Measurements from ENCODE around the gene ZMIZ2. TPM values are rescaled to one million over a fixed set of nuclear protein-coding genes. Genes with fewer than 3 reads are reported as not detected.
"Not testable (repeated sequence)": the region's sequence is repeated elsewhere in the genome, so short reads cannot be mapped to it uniquely, and the experiment has no call there.

The ZMIZ2 gene
- polyA plus RNA-seq, 3 donors: 40.7 to 46.0 (median 43.7) TPM

DNA sequence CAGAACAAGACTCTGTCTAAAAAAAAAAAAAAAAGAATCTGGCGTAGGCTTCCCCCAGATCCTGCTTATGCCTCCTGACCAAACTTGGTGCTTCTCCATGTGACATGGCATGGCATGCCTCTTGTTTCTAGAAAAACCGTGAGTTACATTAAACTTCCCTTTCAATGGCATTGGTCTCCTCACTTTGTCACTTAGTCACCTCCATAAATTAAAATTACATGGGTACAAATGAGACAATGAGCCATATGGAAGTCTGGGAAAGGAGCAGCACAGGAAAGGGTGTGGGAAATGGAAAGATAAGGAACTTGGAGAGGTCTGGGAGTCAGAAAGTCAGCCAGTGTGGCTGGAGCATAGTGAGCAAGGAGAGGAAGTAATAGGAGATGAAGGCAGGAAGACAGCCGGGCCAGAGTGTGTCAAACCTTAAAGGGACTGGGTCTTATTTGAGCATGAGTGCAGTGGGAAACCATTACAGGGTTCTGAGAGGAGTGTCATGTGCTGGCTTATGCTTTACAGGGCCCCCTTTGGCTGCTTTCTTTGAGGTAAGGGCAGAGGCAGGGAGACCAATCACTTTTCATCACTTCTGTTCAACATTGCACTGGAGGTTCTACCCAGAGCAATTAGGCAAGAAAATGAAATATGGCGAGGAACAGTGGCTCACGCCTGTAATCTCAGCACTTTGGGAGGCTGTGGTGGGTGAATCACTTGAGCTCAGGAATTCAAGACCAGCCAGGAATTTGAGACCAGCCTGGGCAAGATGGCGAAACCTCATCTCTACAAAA is 21.3 kb upstream of the ZMIZ2 start:
- DNase-seq (ENCODE audit: low read depth in 3 of 3, low spot score in 2 of 3): no peak

DNA sequence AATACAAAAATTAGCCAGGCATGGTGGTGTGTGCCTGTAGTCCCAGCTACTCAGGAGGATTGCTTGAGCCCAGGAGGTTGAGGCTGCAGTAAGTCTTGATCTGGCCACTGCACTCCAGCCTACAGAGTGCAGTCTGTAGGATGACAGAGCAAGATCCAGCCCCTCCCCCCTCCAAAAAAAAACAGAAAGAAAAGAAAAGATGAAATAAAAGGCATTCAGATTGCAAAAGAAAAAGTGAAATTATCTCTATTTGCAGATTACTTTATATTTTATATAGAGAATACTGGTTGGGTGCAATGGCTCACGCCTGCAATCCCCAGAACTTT is 20.7 kb upstream of the ZMIZ2 start:
- no peak for DNase-seq (ENCODE audit: low read depth in 3 of 3, low spot score in 2 of 3)

DNA sequence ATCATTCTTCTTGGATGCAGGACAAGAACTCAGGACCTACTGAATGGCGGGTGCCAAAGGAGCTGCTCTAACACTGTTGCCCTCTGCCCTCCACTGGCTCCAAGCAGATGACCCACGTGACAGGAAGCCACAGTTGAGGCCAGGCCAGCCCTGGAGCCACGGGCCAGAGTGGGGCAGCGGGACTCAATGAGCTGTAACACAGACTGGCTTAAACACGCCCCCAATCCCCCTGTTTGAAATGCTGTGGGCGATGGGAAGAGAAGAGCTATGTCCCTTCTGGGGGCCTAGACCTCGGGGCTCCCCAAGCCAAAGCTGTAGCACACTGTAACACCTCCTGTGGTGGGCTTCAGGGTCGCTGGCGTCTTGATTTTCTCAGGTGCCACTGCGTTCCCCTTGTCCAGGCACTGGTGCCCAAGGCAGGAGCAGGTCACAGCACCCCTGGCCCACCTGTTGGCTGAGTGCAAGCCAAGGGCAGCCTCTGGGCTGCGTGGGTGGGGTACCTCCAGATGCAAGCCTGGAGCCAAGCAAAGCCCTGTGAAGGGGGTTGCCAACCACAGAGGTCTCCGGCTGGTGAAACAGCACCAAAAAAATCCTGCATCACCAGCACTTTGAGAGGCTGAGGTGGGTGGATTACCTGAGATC is 18.6 kb upstream of the ZMIZ2 start:
- DNase-seq (ENCODE audit: low read depth in 3 of 3, low spot score in 2 of 3): no peak

GRCh38 chr7:44732971-44733370 is 15.7 kb upstream of the ZMIZ2 start:
- not testable (repeated sequence) for DNase-seq (ENCODE audit: low read depth in 3 of 3, low spot score in 2 of 3)

DNA sequence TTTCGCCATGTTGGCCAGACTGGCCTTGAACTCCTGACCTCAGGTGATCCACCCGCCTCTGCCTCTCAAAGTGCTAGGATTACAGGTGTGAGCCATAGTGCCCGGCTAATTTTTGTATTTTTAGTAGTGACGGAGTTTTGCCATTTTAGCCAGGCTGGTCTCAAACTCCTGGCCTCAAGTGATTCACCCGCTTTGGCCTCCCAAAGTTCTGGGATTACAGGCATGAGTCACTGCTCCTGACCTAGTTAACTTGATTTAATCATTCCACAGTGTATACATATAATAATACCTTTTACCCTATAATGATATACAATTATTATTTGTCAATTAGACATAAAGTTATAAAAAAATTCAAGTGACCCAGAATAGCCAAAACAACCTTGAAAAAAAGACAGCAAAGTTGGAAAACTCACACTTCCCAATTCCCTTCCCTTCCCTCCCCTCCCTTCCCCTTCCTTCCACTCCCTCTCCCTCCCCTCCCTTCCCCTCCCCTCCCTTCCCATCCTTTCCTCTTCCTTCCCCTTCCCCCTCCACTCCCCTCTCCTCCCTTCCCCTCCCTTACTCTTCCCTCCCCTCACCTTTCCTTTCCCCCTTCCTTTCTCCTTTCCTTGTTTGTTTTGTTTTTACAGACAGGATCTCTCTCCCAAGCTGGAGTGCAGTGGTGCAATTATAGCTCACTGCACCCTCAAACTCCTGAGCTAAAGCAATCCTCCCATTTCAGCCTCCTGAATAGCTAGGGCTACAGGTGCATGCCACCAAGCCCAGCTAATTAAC is 14.8 kb upstream of the ZMIZ2 start:
- no peak for DNase-seq (ENCODE audit: low read depth in 3 of 3, low spot score in 2 of 3)

DNA sequence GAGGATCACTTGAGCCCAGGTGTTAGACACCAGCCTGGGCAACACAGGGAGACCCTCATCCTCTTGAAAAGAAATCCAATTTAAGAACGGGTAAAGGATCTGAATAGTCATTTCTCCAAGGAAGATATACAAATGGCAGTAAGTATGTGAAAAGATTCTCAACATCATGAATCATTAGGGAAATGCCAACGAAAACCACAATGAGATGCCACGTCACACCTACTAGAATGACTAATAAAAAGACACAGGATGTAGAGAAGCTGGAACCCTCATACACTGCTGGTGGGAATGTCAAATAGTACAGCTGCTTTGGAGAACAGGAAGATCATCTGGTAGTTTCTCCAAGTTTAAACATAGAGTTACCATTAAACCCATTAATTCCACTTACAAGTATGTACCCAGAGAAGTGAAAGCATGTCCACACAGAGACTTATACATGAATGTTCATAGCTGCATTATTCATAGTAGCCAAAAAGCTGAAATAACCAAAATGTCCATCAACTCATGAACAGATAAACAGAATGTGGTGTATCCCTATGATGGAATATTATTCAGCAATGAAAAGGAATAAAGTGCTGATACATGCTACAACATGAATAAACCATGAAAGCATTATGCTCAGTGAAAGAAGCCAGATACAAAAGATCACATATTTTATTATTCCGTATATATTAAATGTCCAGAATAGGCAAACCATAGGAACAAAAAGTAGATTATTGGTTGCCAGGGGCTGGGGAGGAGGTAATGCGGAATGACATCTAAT is 13.1 kb upstream of the ZMIZ2 start:
- no peak for DNase-seq (ENCODE audit: low read depth in 3 of 3, low spot score in 2 of 3)

GRCh38 chr7:44736896-44737295 is 11.8 kb upstream of the ZMIZ2 start:
- no peak for DNase-seq (ENCODE audit: low read depth in 3 of 3, low spot score in 2 of 3)

DNA sequence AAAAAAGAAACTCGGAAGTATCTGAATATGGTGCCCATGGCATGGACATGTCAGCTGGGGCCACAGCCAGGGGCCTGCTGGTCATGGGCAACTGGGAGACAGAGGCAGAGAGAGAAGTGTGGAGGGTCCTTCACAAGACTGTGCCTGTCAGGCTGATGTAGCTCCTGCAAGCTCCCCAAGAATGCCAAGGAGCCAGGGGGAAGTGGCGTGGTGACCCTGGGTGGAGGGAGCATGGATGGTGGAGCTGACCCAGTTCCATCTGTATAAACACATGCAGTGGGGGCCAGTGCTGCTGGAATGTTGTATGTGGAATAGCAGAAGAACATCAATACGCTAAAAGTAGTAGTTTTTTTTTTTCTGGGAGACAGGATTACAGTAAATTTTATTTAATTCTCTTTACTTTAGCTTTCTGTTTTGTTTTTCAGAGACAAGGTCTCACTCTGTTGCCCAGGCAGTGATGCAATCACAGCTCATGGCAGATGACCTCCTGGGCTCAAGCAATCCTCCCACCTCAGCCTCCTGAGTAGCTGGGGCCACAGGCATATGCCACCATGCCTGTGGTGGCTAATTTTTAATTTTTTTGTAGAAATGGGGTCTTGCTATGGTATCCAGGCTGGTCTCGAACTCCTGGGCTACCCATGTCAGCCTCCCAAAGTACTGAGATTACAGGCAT is 10.5 kb upstream of the ZMIZ2 start:
- no peak for DNase-seq (ENCODE audit: low read depth in 3 of 3, low spot score in 2 of 3)

DNA sequence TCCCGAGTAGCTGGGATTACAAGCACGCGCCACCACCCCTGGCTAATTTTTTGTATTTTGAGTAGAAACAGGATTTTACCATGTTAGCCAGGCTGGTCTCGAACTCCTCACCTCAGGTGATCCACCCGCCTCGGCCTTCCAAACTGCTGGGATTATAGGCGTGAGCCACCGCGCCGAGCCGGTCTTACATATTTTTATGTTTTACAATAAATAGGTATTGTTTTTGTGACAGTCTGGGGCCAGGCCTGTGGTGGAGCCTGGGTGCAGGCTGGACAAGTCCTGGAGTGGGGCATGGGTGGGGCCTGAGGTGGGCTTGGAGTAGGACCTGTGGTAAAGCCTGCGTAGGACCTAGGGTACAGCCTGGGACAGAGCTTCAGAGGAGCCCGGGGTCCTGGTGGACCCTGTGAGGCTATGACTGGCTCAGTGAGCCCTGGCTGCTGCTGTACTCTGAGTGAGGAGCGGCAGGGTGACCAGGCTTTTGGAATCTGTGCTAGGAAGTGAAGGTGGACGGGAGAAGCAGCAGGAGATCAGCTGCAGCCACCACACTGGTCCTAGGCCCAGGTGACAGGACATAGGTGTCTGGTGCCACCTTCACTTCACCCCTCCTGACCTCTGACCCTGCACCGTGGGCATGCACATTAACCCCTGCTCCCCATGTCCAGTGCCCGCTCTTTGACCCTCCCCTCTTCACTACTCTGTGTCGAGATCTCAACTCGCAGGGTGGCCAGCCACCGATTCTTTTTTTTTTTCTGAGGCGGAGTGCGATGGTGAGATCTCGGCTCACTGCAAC is 9.6 kb upstream of the ZMIZ2 start:
- no peak for DNase-seq (ENCODE audit: low read depth in 3 of 3, low spot score in 2 of 3)

- no peak for DNase-seq (ENCODE audit: low read depth in 3 of 3, low spot score in 2 of 3)
Observed at GRCh38 chr7:44740055-44740454, 8.6 kb upstream of the ZMIZ2 start.

- no peak for DNase-seq (ENCODE audit: low read depth in 3 of 3, low spot score in 2 of 3)
Observed at GRCh38 chr7:44743750-44744149, 4.9 kb upstream of the ZMIZ2 start.

DNA sequence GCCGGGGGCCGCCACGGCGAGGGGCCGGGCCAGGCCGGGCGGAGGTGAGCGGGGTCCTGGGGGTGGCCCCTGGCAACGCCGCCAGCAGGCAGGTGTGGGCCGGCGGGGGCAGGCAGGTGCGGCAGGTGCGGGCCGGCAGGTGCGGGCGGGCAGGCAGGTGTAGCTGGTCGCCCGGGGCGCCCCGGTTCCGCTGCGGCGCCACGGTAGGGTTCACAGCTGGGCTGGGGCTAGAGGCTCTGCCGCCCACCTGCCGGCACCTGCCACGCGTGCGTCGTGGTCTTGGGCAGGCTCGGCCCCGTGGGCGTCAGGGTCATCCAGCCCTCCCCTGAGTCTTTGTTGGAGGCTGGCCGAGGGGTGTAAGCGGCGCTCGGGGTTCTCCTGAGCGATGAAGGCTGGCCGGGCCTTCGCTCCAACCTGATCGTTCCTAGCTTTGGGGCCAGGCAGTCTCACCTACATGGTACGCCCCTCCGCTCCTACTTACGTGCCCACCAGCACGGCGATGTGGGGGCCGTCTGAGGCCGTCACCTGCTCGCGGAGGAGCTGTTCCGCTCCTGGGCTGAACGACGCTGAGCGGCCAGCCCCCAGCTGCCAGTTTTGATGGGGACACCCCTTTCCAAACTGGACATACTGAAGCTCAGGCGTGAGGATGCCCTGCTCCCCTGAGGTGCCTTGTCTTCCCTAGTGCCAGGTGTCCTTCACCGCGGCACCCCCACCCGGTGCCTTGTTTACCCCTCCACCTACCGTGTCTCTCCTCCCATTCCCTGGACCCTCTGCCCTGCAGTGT is 493 bp downstream of the ZMIZ2 start:
- DNase-seq (ENCODE audit: low read depth in 3 of 3, low spot score in 2 of 3): no peak

GRCh38 chr7:44749992-44750391 is 1.3 kb downstream of the ZMIZ2 start:
- no peak for DNase-seq (ENCODE audit: low read depth in 3 of 3, low spot score in 2 of 3)

- no peak for DNase-seq (ENCODE audit: low read depth in 3 of 3, low spot score in 2 of 3)
Observed at GRCh38 chr7:44750424-44750823, 1.8 kb downstream of the ZMIZ2 start.

DNA sequence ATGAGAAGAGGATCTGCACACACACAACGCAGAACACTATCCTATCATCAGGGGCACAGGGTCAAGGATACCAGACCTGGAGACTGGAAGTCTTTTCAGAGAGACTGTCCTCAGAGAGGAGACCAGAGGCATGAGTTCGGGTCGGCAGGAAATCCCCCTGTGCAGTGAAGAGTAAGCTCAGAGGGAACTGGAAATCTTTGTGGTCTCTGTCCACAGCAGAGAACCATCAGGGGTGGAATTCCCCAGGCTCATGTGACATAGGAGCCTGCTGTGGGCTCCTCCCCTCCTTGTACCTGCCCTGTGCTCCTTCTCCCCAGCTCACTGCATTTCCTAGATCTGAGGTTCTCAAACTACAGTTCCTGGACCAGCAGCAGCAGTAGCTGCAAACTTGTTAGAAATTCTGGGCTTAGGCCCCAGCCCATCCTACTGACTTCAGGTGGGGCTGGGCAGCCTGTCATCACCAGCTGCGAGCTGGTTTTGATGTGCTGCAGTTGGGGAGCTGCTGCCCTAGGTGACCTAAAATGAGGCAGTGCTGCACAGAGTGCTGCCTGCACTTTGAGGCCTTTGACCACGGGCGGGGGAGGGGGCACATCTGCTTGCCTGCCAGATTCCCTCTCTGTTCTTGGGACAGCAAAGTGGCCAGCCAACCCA is 2.4 kb downstream of the ZMIZ2 start:
- DNase-seq (ENCODE audit: low read depth in 3 of 3, low spot score in 2 of 3): no peak

- no peak for DNase-seq (ENCODE audit: low read depth in 3 of 3, low spot score in 2 of 3)
Observed at GRCh38 chr7:44752822-44753221, 4.2 kb downstream of the ZMIZ2 start.

- no peak for DNase-seq (ENCODE audit: low read depth in 3 of 3, low spot score in 2 of 3)
Observed at GRCh38 chr7:44754802-44755697, 6.4 kb downstream of the ZMIZ2 start.
